Measurements from ENCODE around the gene PLK2. TPM values are rescaled to one million over a fixed set of nuclear protein-coding genes. Genes with fewer than 3 reads are reported as not detected.

PLK2 gene
- total and polyA plus RNA-seq, 11 donors: 18.4 to 169 (median 100) TPM

- peak overlapping the region; percentile 59 to 97 (median 85) for H3K4me3 ChIP-seq
- H3K4me1 ChIP-seq: peaks cover 0 to 48% (median 21%) of the 10 kb centered on the region in 12 donors
- ATAC-seq: no peak
- no peak for TF ChIP-seq CTCF (IDR thresholded peaks at IDR 0.05)
- TF ChIP-seq POLR2A (IDR thresholded peaks at IDR 0.05): no peak
- 14 to 20% (median 17%) methylated on average over 7 of the region's 7 CpGs for WGBS, 4 donors
- H3K36me3 ChIP-seq: peaks cover 0 to 56% (median 49%) of the 10 kb centered on the region in 9 donors
- intact Hi-C loops (cut with DNase I): loop anchor here in 9 of 10 donors (2.0 to 10.0 kb wide), 19 partner anchors 93 to 756 kb away; no protein-coding TSS in a partner anchor
- H3K27me3 ChIP-seq: no peaks in the 10 kb centered on the region
- H3K9me3 ChIP-seq: no peaks in the 10 kb centered on the region
- peak overlapping the region in 11 of 12 donors; percentile 93 to 99 (median 98) for H3K27ac ChIP-seq
- no peak for DNase-seq
Observed at GRCh38 chr5:58458141-58458742, 1.6 kb downstream of the PLK2 start.

GRCh38 chr5:58457050-58457449 lies 2.8 kb downstream of the PLK2 start:
- Histone ChIP-seq H3K4me1 (peaks cover 0 to 44% (median 22%) of the 10 kb centered on the region in 12 donors), H3K36me3 (peaks cover 0 to 67% (median 51%) of the 10 kb centered on the region in 9 donors), H3K9me3 (no peaks in the 10 kb centered on the region), H3K27me3 (no peaks in the 10 kb centered on the region), H3K27ac (peak overlapping the region in 10 of 12 donors; percentile 33 to 99 (median 96)), H3K4me3 (peak overlapping the region; percentile 59 to 97 (median 85))
- no peak for DNase-seq
- TF ChIP-seq CTCF (IDR thresholded peaks at IDR 0.05) (no peak), POLR2A (IDR thresholded peaks at IDR 0.05) (no peak)
- WGBS, 4 donors: 21 to 27% (median 25%) methylated on average over 4 of the region's 4 CpGs
- no peak for ATAC-seq
- intact Hi-C loops (cut with DNase I): loop anchor here in 9 of 10 donors (2.0 to 10.0 kb wide), 19 partner anchors 92 to 755 kb away; no protein-coding TSS in a partner anchor

- 40 to 62% (median 58%) methylated on average over 1 of the region's 1 CpG for WGBS, 4 donors
- ATAC-seq: no peak
- no peak for DNase-seq
- H3K4me3 ChIP-seq: peak overlapping the region in 11 of 12 donors; percentile 70 to 97 (median 86)
- TF ChIP-seq CTCF (IDR thresholded peaks at IDR 0.05) (no peak), POLR2A (IDR thresholded peaks at IDR 0.05) (no peak)
- H3K27ac ChIP-seq: peak overlapping the region in 9 of 12 donors; percentile 33 to 99 (median 96)
- H3K27me3 ChIP-seq: no peaks in the 10 kb centered on the region
- intact Hi-C loops (cut with DNase I): loop anchor here in 9 of 10 donors (2.0 to 10.0 kb wide), 19 partner anchors 92 to 754 kb away; no protein-coding TSS in a partner anchor
- H3K4me1 ChIP-seq: peaks cover 0 to 41% (median 20%) of the 10 kb centered on the region in 12 donors
- H3K36me3 ChIP-seq: peaks cover 0 to 72% (median 51%) of the 10 kb centered on the region in 9 donors
- no peaks in the 10 kb centered on the region for H3K9me3 ChIP-seq
Observed at GRCh38 chr5:58456486-58456885, 3.4 kb downstream of the PLK2 start.

GRCh38 chr5:58456026-58456425 lies 3.9 kb downstream of the PLK2 start:
- Histone ChIP-seq H3K27ac (peak overlapping the region in 9 of 12 donors; percentile 33 to 99 (median 96)), H3K9me3 (no peaks in the 10 kb centered on the region), H3K4me3 (peak overlapping the region in 11 of 12 donors; percentile 70 to 97 (median 86)), H3K27me3 (no peaks in the 10 kb centered on the region), H3K4me1 (peaks cover 0 to 41% (median 20%) of the 10 kb centered on the region in 12 donors), H3K36me3 (peaks cover 0 to 75% (median 51%) of the 10 kb centered on the region in 9 donors)
- DNase-seq (peak in 2 of 5 donors; percentile 27 to 41), ATAC-seq (no peak)
- 13 to 21% (median 15%) methylated on average over 3 of the region's 3 CpGs for WGBS, 4 donors
- intact Hi-C loops (cut with DNase I): loop anchor here in 9 of 10 donors (2.0 to 10.0 kb wide), 19 partner anchors 91 to 754 kb away; no protein-coding TSS in a partner anchor
- TF ChIP-seq CTCF (IDR thresholded peaks at IDR 0.05): no peak
- TF ChIP-seq POLR2A (IDR thresholded peaks at IDR 0.05): no peak

Data from heart left ventricle (tissue), 16 donors.